K562 (cell line): Measurements from ENCODE around the gene STAT4. TPM values are rescaled to one million over a fixed set of nuclear protein-coding genes. Genes with fewer than 3 reads are reported as not detected.
A peak's percentile ranks its signal among the peaks of the same experiment; 100 is the strongest.

Experiments
- ATAC-seq: fragments of 200-7000 bp; cut with Tn5 transposase; 3 replicates; pipeline ENCODE4 v1.9.1; 2020; ENCODE audit warnings: moderate library complexity
- BruUV-seq: library from RNA; stranded (reverse); fragments of 400-500 nt; replicated peaks from 2 replicates; lab custom pipeline; 2021; lab: Mats Ljungman, UMichigan
- CTCF ChIA-PET: fragments of 300-600 bp; formaldehyde crosslinking; extraction: SDS; loops from one replicate; lab custom pipeline; 2021; ENCODE audit warnings: low intra/inter-chr PET ratio; lab: Yijun Ruan, JAX
- POLR2A ChIA-PET: fragments of 300-600, 350-650 bp; sonication (Branson Sonifier 250); formaldehyde crosslinking; extraction: SDS; loops from one replicate; lab custom pipeline; 2021; ENCODE audit warnings: antibody characterized with exemption, inconsistent platforms; lab: Yijun Ruan, JAX
- DNase-seq, 4 experiments: peaks; one replicate each; pipeline versions ENCODE4 v3.0.0 to v3.0.0-alpha.2; 2011 to 2018; ENCODE audit warnings: low spot score in 3 of 4, mixed read lengths in 3 of 4; ENCODE audit errors: extremely low read depth in 1 of 4
- FAIRE-seq: peaks from 2 replicates; lab custom pipeline; 2011; peaks lifted over from hg19 to GRCh38; lab: Jason Lieb, UNC
- H2AFZ ChIP-seq: 2 replicates; pipeline ENCODE4 v1.6.0; 2011; ENCODE audit warnings: low read depth, low read length, control low read depth, inconsistent platforms
- H3K27ac ChIP-seq: fragments of 200-600 bp; 3 replicates; pipeline ENCODE4 v1.8.0; 2011; ENCODE audit warnings: low read depth, mild to moderate bottlenecking, control low read depth, inconsistent platforms, low read length, moderate library complexity, mixed read lengths; ENCODE audit errors: extremely low read depth
- H3K27me3 ChIP-seq, 2 experiments: fragments of 300-600 bp in 1 of 2; 2 replicates in 1 of 2; 3 replicates in 1 of 2; pipeline versions ENCODE4 v1.6.0 to v1.8.0; 2011; ENCODE audit warnings: inconsistent platforms in 2 of 2, low read length in 2 of 2, mild to moderate bottlenecking in 1 of 2, mixed read lengths in 1 of 2, moderate library complexity in 1 of 2; ENCODE audit not compliant: control insufficient read depth in 2 of 2, insufficient read depth in 2 of 2
- H3K36me3 ChIP-seq: fragments of 300-600 bp; 3 replicates; pipeline ENCODE4 v1.8.0; 2011; ENCODE audit warnings: mild to moderate bottlenecking, low read length, inconsistent platforms; ENCODE audit not compliant: control insufficient read depth, insufficient read depth
- H3K4me1 ChIP-seq, 2 experiments: fragments of 200-600 bp in 1 of 2; replicated peaks in 1 of 2; 2 replicates in 1 of 2; 3 replicates in 1 of 2; pipeline versions ENCODE4 v1.5.1 to v1.8.0; 2011; ENCODE audit warnings: inconsistent platforms in 2 of 2, low read length in 2 of 2, mild to moderate bottlenecking in 1 of 2, mixed read lengths in 1 of 2, moderate library complexity in 1 of 2; ENCODE audit not compliant: control insufficient read depth in 2 of 2, insufficient read depth in 2 of 2
- H3K4me2 ChIP-seq: 2 replicates; pipeline ENCODE4 v1.6.1; 2011; ENCODE audit warnings: low read length, control low read depth, inconsistent platforms, mixed read lengths; ENCODE audit not compliant: insufficient read depth
- H3K4me3 ChIP-seq: fragments of 200-600 bp; sonication (generic), shearing (Covaris generic); 2 replicates; pipeline ENCODE4 v1.5.1; 2016; ENCODE audit warnings: control low read depth, inconsistent platforms
- H3K79me2 ChIP-seq: fragments of 200-600 bp; 3 replicates; pipeline ENCODE4 v1.8.0; 2011; ENCODE audit warnings: low read length, inconsistent platforms; ENCODE audit not compliant: control insufficient read depth, insufficient read depth
- H3K9ac ChIP-seq, 2 experiments: 2 replicates each; pipeline versions ENCODE4 v1.6.0 to v1.6.1; 2011; ENCODE audit warnings: low read depth in 2 of 2, low read length in 2 of 2, control low read depth in 1 of 2, inconsistent platforms in 1 of 2, mild to moderate bottlenecking in 1 of 2, mixed read lengths in 1 of 2; ENCODE audit not compliant: insufficient read depth in 1 of 2
- H3K9me1 ChIP-seq: one replicate; pipeline ENCODE4 v1.6.0; 2011; ENCODE audit warnings: inconsistent platforms, mild to moderate bottlenecking, low read length, moderate library complexity; ENCODE audit not compliant: control insufficient read depth, insufficient read depth
- H3K9me3 ChIP-seq: replicated peaks from 2 replicates; pipeline ENCODE4 v1.5.1; 2011; ENCODE audit warnings: low read depth, low read length, inconsistent platforms; ENCODE audit not compliant: control insufficient read depth, insufficient read depth
- H4K20me1 ChIP-seq: replicated peaks from 2 replicates; pipeline ENCODE4 v1.6.1; 2011; ENCODE audit warnings: low read length, inconsistent platforms, mixed read lengths; ENCODE audit not compliant: control insufficient read depth, insufficient read depth
- ATF7 ChIP-seq: fragments of 450-650 bp; IDR thresholded peaks from 2 replicates; pipeline ENCODE4 v1.7.1; 2014; ENCODE audit warnings: mild to moderate bottlenecking, moderate library complexity
- CTCF ChIP-seq, 3 experiments: IDR thresholded peaks in 2 of 3; conservative IDR thresholded peaks in 1 of 3; 2 replicates each; pipeline ENCODE4 v1.5.1; 2011 to 2012; ENCODE audit warnings: low read length in 3 of 3, mild to moderate bottlenecking in 3 of 3, control low read depth in 2 of 3, improper control_type of control experiment in 1 of 3, inconsistent platforms in 1 of 3, low read depth in 1 of 3, mixed read lengths in 1 of 3, moderate library complexity in 1 of 3; ENCODE audit not compliant: insufficient read depth in 2 of 3
- HMGXB4 ChIP-seq: sonication (generic); formaldehyde crosslinking; IDR thresholded peaks from 2 replicates; pipeline ENCODE4 v1.8.1; 2023; ENCODE audit warnings: mild to moderate bottlenecking, missing genetic modification reagents
- KAT2B ChIP-seq: IDR thresholded peaks from one replicate; pipeline ENCODE4 v1.6.1; 2012; ENCODE audit warnings: low read depth, mild to moderate bottlenecking, control low read depth, inconsistent platforms, low read length, moderate library complexity
- MEIS2 ChIP-seq: fragments of 450-650 bp; IDR thresholded peaks from 2 replicates; pipeline ENCODE4 v1.6.1; 2014; ENCODE audit warnings: mild to moderate bottlenecking; ENCODE audit not compliant: partially characterized antibody
- RAD21 ChIP-seq, 2 experiments: fragments of 250-450 bp in 1 of 2; fragments of 450-650 bp in 1 of 2; sonication (Bioruptor Pico) in 1 of 2; formaldehyde crosslinking in 1 of 2; IDR thresholded peaks in 1 of 2; conservative IDR thresholded peaks in 1 of 2; 2 replicates each; pipeline versions ENCODE4 v1.4.0 to v1.8.0; 2020 to 2022; ENCODE audit warnings: mild to moderate bottlenecking in 2 of 2, moderate library complexity in 1 of 2
- REST ChIP-seq, 2 experiments: fragments of 450-650 bp; formaldehyde crosslinking in 1 of 2; IDR thresholded peaks; 2 replicates each; pipeline versions ENCODE4 v1.4.0 to v1.6.1; 2014 to 2020; ENCODE audit warnings: mild to moderate bottlenecking in 2 of 2, borderline replicate concordance in 1 of 2, low read depth in 1 of 2
- ZNF263 ChIP-seq: sonication (generic); formaldehyde crosslinking; IDR thresholded peaks from 2 replicates; pipeline ENCODE4 v1.8.0; 2022; ENCODE audit warnings: mild to moderate bottlenecking, missing genetic modification reagents, borderline replicate concordance
- WGBS: fragments of 100-300 bp; shearing (Covaris generic); methylation state at CpG from one replicate; pipeline ENCODE4 v1.1.6; 2016; ENCODE audit warnings: low coverage, mixed read lengths; ENCODE audit not compliant: insufficient coverage; ENCODE audit errors: missing lambda C conversion rate; 5-methylcytosine and 5-hydroxymethylcytosine counted together
- in situ Hi-C: fragments of 300-500 bp; cut with MboI; formaldehyde crosslinking; loops from 4 replicates; pipeline ENCODE4 v1.15.0; 2018; ENCODE audit warnings: inconsistent platforms, mixed read lengths
- intact Hi-C: fragments of 100-400 bp; cut with micrococcal nuclease; formaldehyde crosslinking; loops from 2 replicates; pipeline ENCODE4 v1.14.2; 2022
- polyA plus RNA-seq, 8 experiments: library from polyadenylated mRNA; depleted of rRNA in 4 of 8; stranded (reverse) in 5 of 8; unstranded in 3 of 8; fragments of >200 nt; fragmentation: Nextera tagmentation in 2 of 8; fragmentation: Illumina TruSeq in 1 of 8; extraction: Ambion mirVana in 2 of 8; extraction: Trizol in 1 of 8; gene quantifications; 2 replicates each; pipeline versions ENCODE4 v1.2.1 to v1.2.3, GENCODE V29; 2011 to 2014; ENCODE audit warnings: inconsistent platforms in 1 of 8, missing spikeins in 1 of 8
- total RNA-seq, 7 experiments: library from RNA; depleted of rRNA in 6 of 7; stranded (reverse); fragments of >200 nt in 6 of 7; fragmentation: Illumina TruSeq in 2 of 7; extraction: Trizol in 2 of 7; gene quantifications; 2 replicates each; pipeline versions ENCODE4 v1.2.1 to v1.2.3, GENCODE V29; 2011 to 2021; ENCODE audit warnings: low replicate concordance in 1 of 7

The STAT4 gene
- total and polyA plus RNA-seq, 9 of the 15 experiments (the other 6 are each of a cell fraction or from before 2014, with no cell fraction given): 0.01 to 0.06 (median 0.03) TPM; not detected in 6

- ATAC-seq (peak; percentile 64; the same call in 2 of the 3 replicates), FAIRE-seq (no peak), DNase-seq (peak in 2 of 4 experiments; percentile 6 to 11)
- Histone ChIP-seq H3K27ac (no peak overlapping the region), H3K36me3 (no peaks in the 10 kb centered on the region), H2AFZ (no peak overlapping the region), H4K20me1 (no peaks in the 10 kb centered on the region), H3K4me3 (no peak overlapping the region), H3K27me3 (peaks cover 0 to 4% of the 10 kb centered on the region in 2 experiments; a peak in 2 of 5 replicates), H3K9me3 (no peaks in the 10 kb centered on the region), H3K9me1 (no peaks in the 10 kb centered on the region), H3K4me1 (peaks cover 0 to 2% of the 10 kb centered on the region in 2 experiments; a peak in 2 of 5 replicates), H3K4me2 (no peak overlapping the region), H3K79me2 (no peaks in the 10 kb centered on the region), H3K9ac (no peak overlapping the region)
- BruUV-seq: no TSS peak
- intact Hi-C loops: loop anchor here (1.0 to 5.0 kb wide), 2 partner anchors 103 to 373 kb away; no protein-coding TSS in a partner anchor
- 0% methylated on average over 1 of the region's 1 CpG for WGBS
- POLR2A ChIA-PET: interaction anchor here (0.6 kb wide), 1 partner anchor 396 kb away, joined by 3 read pairs; no protein-coding TSS in a partner anchor
- in situ Hi-C loops: no loop called here
- CTCF ChIA-PET: no interaction called here
- TF ChIP-seq KAT2B: no peak
- TF ChIP-seq RAD21 (CRISPR knock-in tag; conservative IDR thresholded peaks at IDR 0.05 in 1 of 2, IDR thresholded peaks at IDR 0.05 in 1 of 2): peak; percentile 42 to 59
- peak; percentile 41 to 54 (median 42); a peak in 4 of 6 replicates for TF ChIP-seq CTCF (IDR thresholded peaks at IDR 0.05 in 2 of 3, conservative IDR thresholded peaks at IDR 0.05 in 1 of 3; ENCODE audit: insufficient read depth in 2 of 3, low read depth in 1 of 3, low read length in 3 of 3)
- no peak for TF ChIP-seq MEIS2
- TF ChIP-seq ATF7: no peak
- no peak for TF ChIP-seq ZNF263 (CRISPR knock-in tag)
- no peak for TF ChIP-seq HMGXB4
- TF ChIP-seq REST (IDR thresholded peaks at IDR 0.05; ENCODE audit: borderline replicate concordance): peak; percentile 25; the same call in 1 of the 2 replicates
- no peak for TF ChIP-seq REST (CRISPR knock-in tag; IDR thresholded peaks at IDR 0.05; ENCODE audit: low read depth)
These were observed 4.8 kb upstream of the STAT4 start for GRCh38 chr2:191155608-191156071.
